LNCaP clone FGC (cell line): Measurements from ENCODE around the gene AKAP12.

Experiments
- DNase-seq: peaks from one replicate; pipeline ENCODE4 v3.0.0-alpha.2; 2011; ENCODE audit warnings: low read depth
- H3K4me3 ChIP-seq: 2 replicates; pipeline ENCODE4 v1.5.1; 2011; ENCODE audit warnings: mild to moderate bottlenecking, low read depth, low read length, control low read depth
- TF ChIP-seq, protein P1 (sequence below): IDR thresholded peaks from 2 replicates; pipeline ENCODE4 v1.5.1; 2012; ENCODE audit warnings: mild to moderate bottlenecking; ENCODE audit not compliant: control insufficient read depth, insufficient read depth; ENCODE audit errors: extremely low read depth

AKAP12 gene

DNA sequence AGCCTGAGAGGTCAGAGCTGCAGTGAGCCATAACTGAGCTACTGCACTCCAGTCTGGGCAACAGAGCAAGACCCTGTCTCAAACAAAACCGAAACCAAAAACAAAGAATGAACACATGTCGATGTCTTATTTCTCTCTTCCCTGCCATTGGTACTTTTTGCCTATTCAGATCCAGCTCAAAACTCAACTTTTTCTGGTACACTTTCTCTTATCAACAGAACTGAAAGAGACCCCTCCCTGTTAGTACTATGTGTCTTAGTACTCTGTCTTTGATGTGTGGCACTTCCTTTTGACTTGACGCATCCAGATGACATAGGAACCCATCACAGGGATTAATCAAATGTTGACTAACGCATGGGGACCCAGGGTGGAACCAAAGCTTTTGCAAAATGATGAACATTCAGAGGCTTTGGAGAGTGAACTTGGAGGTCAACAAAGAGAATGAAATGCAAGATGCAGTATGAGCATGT is 44.8 kb downstream of the AKAP12 start:
- H3K4me3 ChIP-seq = no peak overlapping the region
- TF ChIP-seq, protein P1, sequence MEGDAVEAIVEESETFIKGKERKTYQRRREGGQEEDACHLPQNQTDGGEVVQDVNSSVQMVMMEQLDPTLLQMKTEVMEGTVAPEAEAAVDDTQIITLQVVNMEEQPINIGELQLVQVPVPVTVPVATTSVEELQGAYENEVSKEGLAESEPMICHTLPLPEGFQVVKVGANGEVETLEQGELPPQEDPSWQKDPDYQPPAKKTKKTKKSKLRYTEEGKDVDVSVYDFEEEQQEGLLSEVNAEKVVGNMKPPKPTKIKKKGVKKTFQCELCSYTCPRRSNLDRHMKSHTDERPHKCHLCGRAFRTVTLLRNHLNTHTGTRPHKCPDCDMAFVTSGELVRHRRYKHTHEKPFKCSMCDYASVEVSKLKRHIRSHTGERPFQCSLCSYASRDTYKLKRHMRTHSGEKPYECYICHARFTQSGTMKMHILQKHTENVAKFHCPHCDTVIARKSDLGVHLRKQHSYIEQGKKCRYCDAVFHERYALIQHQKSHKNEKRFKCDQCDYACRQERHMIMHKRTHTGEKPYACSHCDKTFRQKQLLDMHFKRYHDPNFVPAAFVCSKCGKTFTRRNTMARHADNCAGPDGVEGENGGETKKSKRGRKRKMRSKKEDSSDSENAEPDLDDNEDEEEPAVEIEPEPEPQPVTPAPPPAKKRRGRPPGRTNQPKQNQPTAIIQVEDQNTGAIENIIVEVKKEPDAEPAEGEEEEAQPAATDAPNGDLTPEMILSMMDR = no peak
- DNase-seq = no peak

DNA sequence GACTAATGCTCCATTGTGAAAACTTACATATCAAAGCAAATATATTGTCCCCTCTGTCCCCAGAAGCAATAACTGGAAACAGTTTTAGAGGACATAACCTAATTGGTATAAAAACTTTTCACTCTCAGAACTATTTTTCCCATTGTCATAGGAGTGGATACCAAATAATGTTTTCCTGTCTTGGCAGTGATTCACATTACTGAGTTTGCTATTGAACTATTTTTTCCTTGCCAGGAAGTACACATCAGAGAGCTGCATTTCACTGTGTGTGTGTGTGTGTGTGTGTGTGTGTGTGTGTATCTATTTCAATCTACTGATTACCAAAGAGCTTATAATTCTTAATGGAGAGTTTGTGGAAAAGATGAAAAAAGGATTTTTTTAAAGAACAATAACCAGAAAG is 45.4 kb downstream of the AKAP12 start:
- DNase-seq = no peak
- TF ChIP-seq, protein P1 = no peak
- H3K4me3 ChIP-seq = no peak overlapping the region

DNA sequence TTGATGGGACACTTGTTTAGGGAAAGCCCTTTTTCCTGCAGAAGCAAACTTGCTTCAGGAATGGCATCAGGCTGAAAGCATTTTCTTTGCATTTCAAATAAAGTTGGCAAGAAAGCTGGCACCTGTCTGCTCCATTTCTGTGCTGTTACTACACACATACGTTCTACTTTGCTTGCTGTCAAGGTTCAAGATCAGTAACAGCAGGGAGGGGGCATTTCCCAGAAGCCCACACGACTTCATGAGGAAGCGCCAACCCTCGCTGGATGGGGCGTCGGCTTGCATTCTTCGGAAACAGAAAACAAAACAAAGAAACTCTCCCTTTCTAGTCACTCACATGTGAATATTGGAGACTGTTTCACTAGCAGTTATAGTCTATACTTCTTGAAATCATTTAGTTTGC is 46.4 kb downstream of the AKAP12 start:
- TF ChIP-seq, protein P1 = no peak
- DNase-seq = no peak
- H3K4me3 ChIP-seq = no peak overlapping the region

DNA sequence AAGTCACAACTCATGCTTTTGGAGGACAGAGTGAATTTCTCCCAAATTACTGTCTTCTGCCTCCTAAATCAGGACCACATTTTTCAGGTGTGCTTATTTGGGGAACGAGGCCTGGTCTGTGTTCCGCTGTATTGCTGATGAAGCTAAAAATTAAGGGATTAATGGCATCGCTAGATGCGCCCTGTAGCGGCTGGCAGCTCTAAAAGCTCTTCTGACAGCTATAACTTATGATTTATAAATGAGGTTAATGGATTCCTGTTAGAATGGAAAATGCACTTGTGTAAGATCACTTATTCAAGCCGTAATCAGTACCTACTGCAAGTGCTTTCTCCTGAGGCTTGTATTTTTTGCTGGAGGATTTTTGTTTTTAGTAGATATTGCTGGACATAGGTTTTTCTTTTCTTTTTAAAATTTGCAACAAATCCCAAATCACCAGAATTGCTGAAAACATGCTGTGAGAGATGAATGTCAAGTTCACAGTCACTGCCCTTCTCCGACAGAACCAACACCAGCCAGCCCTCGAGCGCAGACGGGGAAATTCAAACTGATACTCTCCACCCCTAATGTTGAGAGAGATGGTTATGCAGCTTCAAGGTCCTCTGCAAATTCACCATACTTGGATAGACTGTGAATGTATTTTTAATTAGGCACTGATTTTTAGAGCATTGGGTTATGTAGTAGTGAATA is 49.1 kb downstream of the AKAP12 start:
- TF ChIP-seq, protein P1 = no peak
- no peak overlapping the region for H3K4me3 ChIP-seq
- no peak for DNase-seq

DNA sequence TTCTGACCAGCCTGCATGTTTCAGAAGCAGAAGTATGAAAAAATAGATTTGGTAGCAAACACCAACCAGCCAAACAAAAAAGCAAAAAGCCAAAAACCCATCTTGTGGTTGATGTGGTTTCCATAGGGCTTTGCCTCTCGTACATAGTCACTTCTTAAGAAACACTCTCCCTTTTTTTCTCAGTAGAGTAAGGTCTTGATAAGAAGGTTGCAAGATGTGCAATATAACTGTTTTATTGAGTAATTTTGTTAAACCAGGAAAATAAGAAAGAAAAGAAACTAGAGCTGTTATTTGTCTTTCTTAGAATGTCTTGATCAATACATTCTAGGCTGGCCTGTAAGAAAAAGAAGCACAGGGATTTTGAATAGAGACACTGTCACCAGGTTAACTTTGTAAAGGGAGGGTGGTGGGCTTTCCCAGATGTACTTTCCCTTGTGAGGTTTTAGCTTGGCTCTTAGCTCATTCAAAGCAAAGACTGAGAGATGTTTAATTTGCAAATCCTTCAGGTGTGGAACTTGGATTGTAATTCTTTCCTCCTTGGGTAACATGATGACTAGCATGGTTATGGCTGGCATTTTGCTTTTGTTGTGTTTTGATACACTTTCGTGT is 49.7 kb downstream of the AKAP12 start:
- DNase-seq = no peak
- H3K4me3 ChIP-seq = no peak overlapping the region
- TF ChIP-seq, protein P1 = no peak

DNA sequence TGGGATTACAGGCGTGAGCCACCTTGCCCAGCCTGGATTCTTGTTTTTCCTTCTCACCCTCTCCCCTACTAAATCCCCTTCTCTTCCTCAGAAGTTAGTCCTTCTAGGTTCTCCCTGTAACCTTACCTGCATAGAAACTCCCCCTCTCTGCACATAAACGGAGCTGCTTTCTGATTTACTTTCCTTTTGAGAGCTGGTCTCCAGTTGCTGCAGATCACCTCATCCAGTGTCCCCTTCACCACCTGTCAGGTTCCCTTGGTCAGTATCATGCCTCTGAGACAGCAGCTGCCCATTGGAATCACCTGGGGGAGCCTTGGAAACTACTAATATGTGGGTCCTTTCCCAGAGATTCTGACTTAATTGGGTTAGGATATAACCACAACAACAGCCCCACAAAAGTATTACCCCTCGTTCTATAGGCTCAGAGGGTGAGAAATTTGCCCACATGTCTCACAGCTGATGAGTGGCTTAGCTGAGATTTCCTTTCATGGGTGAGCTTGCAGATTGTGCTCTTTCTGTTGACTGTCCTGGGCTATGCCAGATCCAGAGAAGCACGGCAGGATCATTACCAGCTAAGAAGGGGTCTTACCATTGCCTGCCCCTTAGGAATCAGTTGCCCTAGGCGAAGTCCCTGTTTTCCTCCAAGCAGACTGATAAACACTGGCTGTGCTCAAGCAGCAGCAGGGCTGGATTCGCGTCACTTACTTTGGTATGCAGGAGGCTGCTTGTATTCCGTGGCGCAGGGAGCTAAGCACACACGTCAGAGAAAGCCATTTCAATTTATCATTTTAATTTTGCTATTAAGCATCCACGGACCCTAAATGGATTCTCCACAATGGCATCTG is 51.3 kb downstream of the AKAP12 start:
- DNase-seq = no peak
- H3K4me3 ChIP-seq = no peak overlapping the region

More for the DNA sequence above, 51.3 kb downstream of the AKAP12 start:
- TF ChIP-seq, protein P1 = no peak
